GM10847 (cell line): ENCODE data around the gene PTS.

Source experiments
- POLR2A ChIP-seq: IDR thresholded peaks from 2 replicates; pipeline ENCODE4 v1.6.1; 2011; ENCODE audit not compliant: insufficient read length; ENCODE audit errors: extremely low read depth

PTS gene

DNA sequence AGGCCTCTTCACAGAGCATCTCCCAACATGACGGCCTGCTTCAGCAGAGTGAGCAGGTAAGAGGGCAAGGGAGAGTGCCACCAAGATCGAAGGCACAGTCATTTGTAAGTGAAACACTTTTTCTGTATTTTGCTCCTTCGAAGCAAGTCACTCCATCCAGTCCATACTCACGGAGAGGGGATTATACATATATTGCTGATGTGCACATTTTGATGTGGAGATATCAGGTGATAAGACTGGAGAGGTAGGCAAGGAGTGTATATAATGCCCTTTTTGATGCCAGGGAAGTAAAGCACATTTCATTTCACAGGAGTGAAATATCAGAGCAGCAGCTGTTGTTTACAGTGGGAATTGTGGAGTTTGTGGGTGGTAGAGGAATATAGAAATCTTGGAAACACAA, 11.2 kb downstream of the PTS start:
- no peak for TF ChIP-seq POLR2A

DNA sequence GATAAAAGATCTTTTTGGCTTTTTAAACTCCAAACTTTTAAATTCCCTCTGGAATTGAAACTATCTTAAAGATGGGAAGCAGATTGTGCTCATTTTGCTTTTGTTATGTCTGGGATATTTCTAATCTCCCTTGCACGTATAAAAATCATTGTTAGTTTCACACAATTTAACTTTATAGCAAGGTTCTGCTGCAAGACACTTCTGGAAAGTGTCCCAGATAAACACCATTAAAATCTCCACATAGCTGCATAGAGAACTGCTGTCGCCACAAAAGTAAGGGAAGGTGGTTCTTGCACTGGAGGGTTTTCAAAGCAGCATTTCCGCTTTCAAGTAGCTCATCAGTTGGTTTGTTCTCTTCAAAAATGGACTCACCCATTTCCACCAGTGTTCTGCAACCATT, 11.8 kb downstream of the PTS start:
- TF ChIP-seq POLR2A, result no peak

DNA sequence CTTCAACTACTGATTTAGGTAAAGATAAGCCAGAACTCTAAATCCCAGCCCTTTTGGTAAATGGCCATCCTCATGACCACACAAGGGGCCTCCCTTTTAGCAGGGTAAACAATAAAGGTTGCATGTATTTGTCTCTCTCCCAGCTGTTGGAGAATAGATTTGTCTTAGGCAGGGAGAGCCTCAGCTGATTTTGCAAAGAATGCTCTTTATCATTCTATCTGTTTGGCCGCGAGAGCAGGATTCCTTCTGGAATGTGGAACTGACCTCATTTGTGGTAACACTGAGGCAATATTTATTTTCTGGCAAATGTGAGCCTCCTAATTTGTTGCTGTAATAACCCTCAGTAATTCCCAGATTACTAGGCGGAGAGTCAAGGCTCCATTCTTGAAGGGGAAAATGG, 15.3 kb downstream of the PTS start:
- no peak for TF ChIP-seq POLR2A

DNA sequence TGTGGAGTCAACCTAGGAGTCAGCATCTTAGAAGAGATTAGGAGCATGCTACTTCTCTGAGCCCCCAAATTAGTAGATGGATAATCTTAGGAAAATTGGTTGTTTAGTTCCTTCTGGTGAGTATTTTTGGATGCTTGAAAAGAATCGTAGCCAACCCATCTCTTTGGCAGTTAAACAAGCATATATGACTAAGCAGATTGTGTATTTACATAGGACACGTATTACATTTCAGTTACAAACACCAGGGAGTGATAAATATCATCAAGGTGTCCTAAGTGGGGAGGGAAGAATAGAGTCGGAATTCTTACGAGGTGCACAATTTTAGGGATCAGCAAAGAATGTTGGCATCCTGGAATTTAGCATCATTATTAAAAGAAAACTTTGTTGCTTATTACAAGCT, 21.0 kb downstream of the PTS start:
- no peak for TF ChIP-seq POLR2A

DNA sequence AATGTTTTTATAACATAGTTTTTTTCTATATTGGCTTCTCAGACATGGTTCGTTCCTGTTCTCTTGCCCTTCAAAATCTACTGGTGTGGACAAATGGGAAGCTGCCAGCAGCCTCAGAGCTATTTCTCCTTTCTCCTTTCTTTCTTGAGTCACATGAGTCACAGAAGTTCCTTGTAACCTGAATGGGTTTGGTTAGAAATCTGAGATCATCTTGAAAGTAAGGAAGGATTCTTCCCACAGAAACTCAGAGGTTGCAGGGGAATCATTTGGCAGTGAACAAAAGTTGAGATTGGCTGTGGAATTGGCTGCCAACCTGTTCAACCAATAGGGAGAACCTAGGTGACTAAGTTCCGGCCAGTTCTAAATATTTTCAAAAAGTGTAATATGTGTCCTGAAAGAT, 22.0 kb downstream of the PTS start:
- no peak for TF ChIP-seq POLR2A

DNA sequence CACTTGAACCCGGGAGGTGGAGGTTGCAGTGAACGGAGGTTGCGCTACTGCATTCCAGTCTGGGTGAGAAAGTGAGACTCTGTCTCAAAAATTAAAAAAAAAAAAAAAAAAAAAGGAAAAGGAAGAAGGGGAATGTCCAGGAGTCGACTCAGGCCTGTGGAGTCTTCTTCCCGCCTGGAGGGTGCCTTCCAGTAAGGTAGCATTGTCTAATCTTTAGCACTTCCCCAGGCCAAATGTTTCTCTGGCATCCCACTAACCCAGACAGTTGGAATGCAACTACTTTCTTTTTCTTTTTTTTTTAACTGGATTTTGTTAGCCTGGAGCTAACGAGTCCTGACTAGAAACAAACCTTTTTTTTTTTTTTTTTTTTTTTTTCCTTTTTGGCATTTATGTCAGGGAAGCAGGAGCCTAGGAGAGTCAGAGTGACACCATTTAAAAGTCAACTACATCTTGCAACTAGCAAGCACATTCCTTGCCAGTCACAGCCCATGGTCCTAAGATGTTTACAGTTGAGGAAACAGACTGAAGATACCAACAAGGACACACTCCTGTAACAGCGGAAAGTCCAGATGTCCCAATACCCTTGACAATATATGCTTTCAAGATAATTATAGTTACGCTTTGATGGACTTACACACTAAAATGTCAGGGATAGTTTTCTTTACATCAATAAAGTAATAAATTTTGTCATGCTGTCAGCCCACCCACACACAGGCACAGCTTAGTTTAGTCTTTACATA, 23.8 kb downstream of the PTS start:
- no peak for TF ChIP-seq POLR2A

DNA sequence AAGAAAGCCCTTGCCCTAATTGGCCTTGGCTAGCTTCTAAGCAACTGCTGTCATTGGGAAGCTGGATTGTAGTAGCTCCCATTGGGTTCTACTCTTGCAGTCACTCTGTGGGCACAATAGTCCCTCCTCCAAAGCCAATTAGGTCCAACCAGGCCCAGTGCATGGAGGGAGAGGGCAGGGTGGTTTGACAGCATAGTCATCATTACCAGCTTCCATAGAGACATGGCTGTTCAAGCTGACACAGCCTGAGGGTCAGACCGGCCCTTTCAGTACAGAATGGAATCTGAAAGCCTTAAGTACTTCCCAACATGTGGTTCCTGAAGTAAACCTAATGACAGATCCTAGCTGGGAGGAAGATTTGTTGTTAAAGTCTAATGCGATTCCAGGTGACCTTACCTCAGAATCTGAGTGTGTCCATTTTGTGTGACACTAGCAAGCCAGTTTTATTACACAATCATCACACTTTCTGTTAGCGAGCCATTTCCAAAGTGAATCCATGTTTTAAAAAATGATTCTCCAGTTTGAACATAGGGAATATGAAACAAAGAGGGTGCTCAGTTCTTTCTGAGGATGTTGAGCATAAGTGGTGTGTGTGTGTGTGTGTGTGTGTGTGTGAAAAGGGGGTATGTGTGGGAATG, 27.5 kb downstream of the PTS start:
- no peak for TF ChIP-seq POLR2A

DNA sequence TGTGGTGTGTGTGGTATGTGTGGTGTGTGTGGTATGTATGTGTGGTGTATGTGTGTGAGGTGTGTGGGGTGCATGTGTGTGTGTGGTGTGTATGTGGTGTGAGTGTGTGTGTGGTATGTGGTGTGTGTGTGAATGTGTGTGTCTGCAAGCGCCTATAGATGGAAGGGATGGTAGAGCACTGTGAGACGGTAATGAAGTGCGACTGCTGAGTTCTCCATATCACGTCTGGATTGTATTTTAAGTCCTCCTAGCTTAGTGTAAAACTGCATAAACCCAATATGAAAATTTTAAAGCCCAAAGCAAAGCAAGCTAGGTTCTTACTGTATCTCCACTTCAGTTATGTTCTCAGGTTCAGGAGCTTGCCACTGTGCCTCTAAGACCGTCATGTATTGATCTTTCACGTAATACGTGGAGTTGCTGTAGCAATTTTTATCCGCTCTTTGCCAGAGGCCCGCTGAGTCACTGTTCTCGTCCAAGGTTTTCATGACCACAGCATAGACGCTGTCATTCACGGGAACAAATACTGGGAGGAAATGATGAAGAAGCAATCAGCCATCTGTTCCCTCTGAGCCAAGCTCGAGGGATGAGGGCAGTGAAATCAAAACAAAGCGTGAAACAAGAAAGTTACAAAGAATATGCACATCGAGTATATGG, 29.0 kb downstream of the PTS start:
- no peak for TF ChIP-seq POLR2A

DNA sequence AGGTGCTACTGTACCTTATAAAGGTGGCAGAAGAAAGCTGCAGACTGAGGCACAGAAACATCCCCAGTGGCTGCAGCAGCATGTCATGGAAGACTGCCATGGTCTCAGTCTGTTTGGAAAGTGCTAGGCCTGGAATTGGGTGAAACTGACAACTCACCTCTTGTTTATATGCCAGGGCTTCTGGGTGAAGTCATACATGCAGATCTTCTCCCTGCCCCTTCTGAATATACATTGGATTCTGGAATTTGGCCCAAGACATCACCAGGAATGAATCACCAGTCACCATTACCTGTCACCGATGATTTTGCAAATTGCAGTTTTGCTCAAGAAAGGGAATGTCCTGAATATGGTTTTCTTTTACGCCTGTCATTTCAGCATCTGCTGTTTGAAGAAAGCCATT, 34.3 kb downstream of the PTS start, which contains the start of gene PLET1:
PLET1 (minus strand) TSS at position 371 of the 400 bp plus-strand sequence; CDS start at position 100, 271 bp downstream.
- no peak for TF ChIP-seq POLR2A

DNA sequence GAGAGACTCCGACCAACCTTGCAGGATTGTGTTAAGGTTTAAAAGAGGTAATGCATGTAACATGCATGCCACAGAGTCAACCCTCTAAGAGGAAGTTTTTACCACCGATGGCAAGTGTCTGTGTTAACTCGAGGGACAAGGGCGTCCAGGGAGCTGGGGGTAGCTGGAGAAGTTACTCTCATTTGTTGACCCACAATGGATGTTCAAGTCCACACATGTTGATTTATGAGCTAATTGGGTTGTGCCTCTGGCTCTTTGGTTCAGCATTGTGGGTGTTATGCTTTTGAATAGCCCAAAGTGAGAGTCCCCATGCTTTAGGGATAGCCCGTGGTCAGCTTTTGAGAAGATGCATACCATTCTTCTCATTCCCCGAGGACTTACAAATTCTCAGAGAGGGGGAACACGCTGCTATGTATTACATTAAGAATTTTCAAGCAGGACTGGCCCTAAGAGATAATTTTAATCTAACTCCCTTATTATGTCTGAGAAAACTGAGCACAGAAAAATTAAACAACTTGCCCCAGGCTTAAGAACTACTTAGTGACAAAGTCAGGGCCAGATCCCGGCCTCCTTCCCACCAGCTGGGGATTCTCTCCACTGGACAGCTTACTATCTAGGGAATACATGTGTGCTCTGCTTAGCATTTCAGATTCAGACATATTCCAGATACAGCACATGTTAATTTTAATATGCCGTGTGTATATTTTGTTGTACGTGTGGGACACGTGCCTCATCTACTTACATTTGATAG, 39.6 kb downstream of the PTS start:
- TF ChIP-seq POLR2A, result no peak

DNA sequence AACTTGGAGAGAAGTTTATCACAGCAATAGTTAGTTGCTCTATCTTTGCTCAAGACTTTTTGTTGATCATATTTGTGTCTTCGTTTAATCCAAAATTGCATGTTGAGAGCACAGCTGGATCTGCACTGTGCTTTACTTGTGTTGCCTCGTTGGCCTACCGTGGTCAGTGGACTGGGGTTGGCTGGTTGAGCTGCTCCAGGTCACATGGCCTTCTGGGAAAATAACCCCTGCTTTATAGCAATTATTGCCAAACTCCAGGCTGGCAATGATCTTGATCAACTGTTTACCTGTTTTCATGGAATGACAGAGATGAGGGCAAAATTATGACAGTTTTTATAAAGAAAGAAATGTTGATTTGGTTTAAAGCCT, 40.2 kb downstream of the PTS start:
- no peak for TF ChIP-seq POLR2A

DNA sequence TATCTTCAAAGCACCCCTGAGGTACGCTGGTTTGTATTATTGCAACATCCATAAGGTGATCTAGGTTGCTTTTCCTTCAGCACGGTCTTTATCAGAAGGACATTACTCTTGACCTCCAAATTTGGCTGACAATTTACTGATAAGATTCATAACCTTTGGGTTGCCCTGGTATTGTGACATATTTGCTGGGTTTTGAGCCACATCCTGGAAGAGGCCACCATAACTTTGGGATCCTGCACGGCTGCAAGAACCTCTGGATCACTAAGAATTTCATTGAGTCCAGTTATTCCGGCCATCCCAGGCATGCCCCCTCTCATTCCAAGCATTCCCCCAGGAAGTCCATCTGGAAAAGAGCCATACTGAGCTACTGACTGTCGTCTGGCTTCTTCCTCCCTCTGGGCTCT, 41.0 kb downstream of the PTS start:
- TF ChIP-seq POLR2A, result no peak

DNA sequence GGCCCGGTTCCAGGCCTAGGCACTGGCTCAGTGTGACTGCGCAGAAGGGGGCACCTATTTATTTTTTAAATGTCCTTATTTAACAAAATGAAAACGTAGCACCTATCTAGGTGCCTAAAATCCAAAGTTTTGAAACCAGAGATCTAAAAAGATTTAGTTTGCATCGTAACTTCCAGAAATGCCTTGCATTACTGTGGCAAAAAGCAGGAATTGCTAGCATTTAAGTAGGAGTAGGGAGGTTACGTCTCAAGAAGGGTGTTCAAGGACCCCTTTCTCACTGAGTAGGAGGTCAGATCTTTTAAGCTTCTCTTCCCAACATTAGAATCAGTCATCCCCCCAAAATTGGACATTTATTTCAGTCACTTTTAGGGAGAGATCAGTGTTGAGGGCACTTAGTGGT, 42.2 kb downstream of the PTS start:
- TF ChIP-seq POLR2A, result no peak

DNA sequence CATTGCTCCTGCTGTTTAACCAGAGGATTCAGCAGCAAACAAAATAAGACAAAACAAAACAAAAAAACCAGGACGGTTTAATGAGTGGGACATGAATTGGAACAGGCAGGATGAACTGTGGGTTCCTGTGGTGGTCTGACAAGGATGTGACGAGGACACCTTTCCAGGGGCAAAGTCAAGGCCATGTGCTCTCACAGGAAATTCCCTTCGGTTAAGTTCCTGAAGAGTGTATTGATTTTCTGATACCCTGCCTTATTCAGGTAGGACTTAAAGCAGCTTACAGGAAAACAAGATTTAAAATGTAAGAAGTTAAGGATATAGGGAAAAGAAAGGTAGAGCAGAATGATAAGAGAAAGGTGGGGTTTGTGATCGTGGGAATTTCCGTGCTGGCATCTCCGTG, 42.9 kb downstream of the PTS start:
- TF ChIP-seq POLR2A, result no peak

DNA sequence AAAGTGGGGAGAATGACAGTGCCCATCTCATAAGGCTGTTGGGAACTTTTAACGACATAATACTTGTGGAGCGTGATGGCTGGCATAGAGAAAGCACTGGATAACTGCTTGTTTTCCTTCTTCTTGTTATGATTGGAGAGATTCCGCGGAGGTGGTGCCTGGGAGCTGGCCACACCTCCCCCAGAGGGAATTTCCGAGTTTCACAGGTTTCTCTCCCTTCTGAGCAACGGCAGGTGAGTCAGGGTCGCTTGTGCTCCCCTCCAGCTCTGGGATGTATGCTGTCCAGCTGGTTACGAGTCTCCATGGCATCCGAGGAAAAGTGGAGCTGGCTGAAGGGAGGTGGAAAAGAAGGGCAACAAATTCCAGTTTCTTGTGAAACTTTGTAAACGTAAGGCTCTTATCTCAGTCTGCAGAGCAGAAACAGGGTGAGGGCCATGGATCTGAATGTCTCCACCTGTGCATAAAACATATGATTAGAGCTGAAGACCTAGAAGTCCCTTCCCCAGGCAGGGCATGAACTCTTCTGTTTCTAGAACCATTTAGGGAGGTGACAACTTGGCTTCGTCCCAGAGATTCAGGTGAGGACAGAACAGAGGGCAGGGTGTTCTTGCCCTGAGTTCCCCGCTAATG, 44.4 kb downstream of the PTS start:
- no peak for TF ChIP-seq POLR2A
